Neuron (in vitro differentiated cells): ENCODE measurements around the gene RIPOR2.
"Not testable (repeated sequence)": the region's sequence is repeated elsewhere in the genome, so short reads cannot be mapped to it uniquely, and the experiment has no call there.

Experiments
- H2AFZ ChIP-seq: one replicate; pipeline ENCODE4 v1.6.1; 2013; ENCODE audit warnings: low read depth, mild to moderate bottlenecking, inconsistent platforms, low read length, moderate library complexity
- H3K27me3 ChIP-seq: one replicate; pipeline ENCODE4 v1.6.1; 2013; ENCODE audit warnings: low read length; ENCODE audit not compliant: insufficient read depth
- H3K36me3 ChIP-seq: one replicate; pipeline ENCODE4 v1.6.1; 2013; ENCODE audit warnings: low read length; ENCODE audit not compliant: insufficient read depth
- H3K4me1 ChIP-seq: one replicate; pipeline ENCODE4 v1.6.1; 2013; ENCODE audit warnings: low read length; ENCODE audit not compliant: insufficient read depth
- H3K4me3 ChIP-seq: 2 replicates; pipeline ENCODE4 v1.5.1; 2013; ENCODE audit warnings: mild to moderate bottlenecking, low read length, moderate library complexity
- H3K9me3 ChIP-seq: one replicate; pipeline ENCODE4 v1.6.1; 2013; ENCODE audit warnings: low read length

RIPOR2 gene

DNA sequence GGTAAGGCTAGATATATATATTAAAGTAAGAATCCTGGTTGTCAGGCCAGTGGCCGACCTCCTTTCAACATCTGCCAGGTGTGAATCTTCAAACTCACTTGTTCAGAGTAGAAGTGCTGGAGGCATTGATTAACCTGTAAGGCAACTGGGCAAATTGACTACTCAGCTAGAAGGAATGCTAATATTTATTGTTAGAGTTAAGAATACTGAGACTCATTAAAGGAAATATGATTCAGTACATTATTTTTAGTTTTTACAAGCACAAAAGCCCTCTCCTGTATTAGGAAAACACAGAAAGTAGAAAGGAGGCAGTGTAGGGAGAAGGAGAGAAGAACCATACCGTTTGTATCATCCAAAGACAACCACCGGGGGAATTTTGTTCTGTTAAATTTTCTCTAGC lies 53.5 kb downstream of the RIPOR2 start:
- Histone ChIP-seq H3K27me3 (no peaks in the 10 kb centered on the region), H3K36me3 (no peaks in the 10 kb centered on the region), H2AFZ (no peak overlapping the region), H3K4me3 (no peak overlapping the region), H3K9me3 (peaks cover 2% of the 10 kb centered on the region), H3K4me1 (peaks cover 5% of the 10 kb centered on the region)

DNA sequence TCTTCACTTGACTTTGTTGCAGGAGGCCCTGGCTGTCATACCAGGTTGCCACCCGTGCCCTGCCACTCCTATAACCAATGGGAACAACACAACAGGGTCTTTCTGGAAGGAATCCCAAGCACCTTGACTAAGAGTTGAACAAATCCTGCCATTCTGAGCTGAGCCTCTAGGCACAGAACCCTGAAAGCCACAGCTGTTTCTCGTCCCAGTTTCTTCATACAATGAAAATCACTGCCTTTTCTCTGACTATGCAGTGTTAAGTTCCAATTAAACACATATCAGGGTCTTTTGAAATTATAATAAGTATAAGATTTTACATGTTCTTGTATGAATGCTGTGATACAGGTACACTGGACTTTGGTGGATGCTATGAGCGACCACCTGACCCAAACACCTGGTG lies 54.4 kb downstream of the RIPOR2 start:
- Histone ChIP-seq H3K4me3 (no peak overlapping the region), H2AFZ (no peak overlapping the region), H3K36me3 (no peaks in the 10 kb centered on the region), H3K9me3 (peaks cover 2% of the 10 kb centered on the region), H3K4me1 (peaks cover 4% of the 10 kb centered on the region), H3K27me3 (no peaks in the 10 kb centered on the region)

DNA sequence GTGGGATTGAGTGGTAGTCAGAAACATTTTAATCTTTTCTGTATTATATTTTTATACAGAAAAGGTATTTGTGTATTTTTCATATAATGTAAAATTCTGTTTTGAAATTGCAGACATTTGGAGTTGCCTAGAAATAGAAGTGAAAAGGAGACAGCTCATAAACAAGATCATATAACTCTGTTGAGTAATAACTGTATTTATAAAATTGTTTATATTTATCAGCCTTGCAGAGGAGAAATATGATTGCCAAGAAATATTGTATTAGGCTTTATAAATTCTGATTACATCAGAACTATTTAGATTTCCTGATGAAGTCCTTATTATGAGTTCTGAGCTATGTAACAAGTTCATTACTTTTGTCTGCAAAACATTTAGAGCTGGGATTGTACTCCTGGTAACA lies 55.3 kb downstream of the RIPOR2 start:
- H3K4me1 ChIP-seq, result peaks cover 2% of the 10 kb centered on the region
- H3K4me3 ChIP-seq, result no peak overlapping the region
- no peak overlapping the region for H2AFZ ChIP-seq
- H3K27me3 ChIP-seq, result no peaks in the 10 kb centered on the region
- peaks cover 2% of the 10 kb centered on the region for H3K9me3 ChIP-seq
- H3K36me3 ChIP-seq, result no peaks in the 10 kb centered on the region

DNA sequence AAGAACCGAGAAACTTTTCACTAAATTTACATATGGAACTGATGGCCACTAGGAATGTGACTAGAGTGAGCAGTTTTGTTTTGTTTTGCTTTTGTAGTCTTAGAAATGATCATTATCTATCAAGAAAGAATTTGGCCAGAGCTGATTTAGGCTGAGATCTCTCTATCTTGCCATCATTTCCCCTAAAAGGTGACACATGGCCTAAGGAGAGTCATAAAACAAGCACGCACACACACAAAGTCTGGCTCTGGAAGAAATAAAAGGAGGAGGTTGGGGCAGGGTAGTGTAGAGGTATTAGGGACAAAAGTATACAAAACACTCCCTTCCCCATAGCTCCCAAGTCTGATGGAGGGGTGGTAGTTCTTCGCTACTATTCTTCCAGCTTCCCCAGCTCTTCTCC lies 56.4 kb downstream of the RIPOR2 start:
- H3K9me3 ChIP-seq, result peaks cover 2% of the 10 kb centered on the region
- no peak overlapping the region for H2AFZ ChIP-seq
- H3K4me1 ChIP-seq, result peaks cover 2% of the 10 kb centered on the region
- H3K36me3 ChIP-seq, result no peaks in the 10 kb centered on the region
- H3K4me3 ChIP-seq, result no peak overlapping the region
- no peaks in the 10 kb centered on the region for H3K27me3 ChIP-seq

DNA sequence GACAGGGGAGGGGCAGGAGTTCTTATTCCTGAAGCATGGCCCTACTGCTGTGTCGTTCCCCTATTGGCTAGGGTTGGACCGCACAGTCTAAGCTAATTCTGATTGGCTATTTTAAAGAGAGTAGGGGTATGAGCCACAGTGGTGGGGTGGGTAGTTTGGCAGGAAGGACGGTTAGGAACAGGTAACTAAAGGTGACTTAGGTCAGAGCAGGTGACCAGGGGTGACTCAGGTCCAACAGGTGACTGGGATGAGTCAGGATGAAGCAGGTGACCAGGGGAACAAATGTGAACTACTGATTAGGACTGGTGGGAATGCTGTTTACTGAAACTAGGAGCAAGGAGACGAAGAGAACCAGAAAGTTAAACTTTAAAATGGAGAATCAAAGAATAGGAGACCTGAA lies 58.0 kb downstream of the RIPOR2 start:
- not testable (repeated sequence) for H3K4me1 ChIP-seq, H2AFZ ChIP-seq, H3K4me3 ChIP-seq, H3K9me3 ChIP-seq, H3K36me3 ChIP-seq, H3K27me3 ChIP-seq

DNA sequence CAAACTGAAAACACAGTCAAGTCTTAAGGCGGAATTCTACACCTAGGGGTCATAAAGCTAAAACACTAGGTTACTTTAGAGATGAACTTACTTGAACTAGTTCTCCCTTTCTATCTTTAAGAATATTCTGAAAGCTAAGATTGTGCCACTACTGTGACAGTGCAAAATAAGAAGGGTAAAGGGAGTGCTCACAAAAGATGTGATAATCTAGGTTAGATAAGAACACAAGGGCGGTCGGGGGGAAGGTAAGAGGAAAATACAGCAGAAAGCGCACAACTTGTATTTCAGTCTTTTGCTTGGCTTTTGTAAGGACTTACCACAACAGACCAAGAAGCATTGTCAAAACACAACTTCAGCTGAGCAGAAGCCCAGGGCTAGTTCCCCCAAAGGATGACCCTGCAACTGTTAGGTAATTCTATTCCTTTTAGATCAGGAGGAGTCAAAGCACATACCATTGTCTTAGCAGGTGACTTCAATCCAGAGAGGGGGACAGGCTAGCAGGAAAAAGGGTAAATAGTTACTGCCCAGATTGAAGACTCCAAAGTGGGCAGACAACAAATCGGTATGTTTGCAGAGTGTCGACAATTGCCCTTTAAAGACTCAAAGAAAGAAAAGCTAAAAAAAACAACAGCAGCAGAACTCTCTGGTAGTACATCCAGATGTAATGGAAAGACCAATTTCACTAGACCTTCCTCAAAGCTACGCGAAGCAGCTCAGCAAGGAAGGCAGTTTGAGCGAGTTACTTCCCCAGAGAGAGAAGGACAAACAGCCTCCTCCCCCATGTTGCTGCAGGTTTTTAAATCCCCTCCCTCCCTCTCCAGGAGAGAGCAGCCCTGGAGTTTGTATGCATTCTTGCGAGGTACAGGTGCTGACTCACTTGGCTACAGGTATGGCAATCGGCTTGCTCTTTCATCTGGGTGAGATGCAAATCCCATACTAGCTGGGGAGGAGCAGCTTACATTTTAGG lies 59.0 kb downstream of the RIPOR2 start:
- no peak overlapping the region for H2AFZ ChIP-seq
- H3K27me3 ChIP-seq, result no peaks in the 10 kb centered on the region
- H3K4me1 ChIP-seq, result peaks cover 10% of the 10 kb centered on the region
- peaks cover 2% of the 10 kb centered on the region for H3K9me3 ChIP-seq
- no peak overlapping the region for H3K4me3 ChIP-seq
- H3K36me3 ChIP-seq, result no peaks in the 10 kb centered on the region

DNA sequence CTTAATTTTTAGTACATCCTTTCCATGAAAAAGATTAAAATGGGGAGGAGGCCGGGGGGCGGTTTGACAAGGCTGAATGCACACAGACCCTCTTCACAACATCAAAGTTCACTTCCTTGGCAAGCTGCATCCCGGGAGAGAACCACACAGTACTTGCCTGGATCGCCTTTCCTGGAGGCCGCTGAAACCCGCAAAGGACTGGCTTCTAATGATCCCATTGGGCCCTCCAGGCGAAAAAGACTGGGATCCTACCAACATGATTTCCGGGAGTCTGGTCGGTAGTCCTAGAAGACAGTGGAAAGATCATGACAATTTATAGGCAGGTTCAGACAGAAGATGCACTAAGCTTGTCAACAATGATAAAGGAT lies 60.2 kb downstream of the RIPOR2 start:
- H3K36me3 ChIP-seq, result no peaks in the 10 kb centered on the region
- H3K9me3 ChIP-seq, result peaks cover 2% of the 10 kb centered on the region
- H3K4me3 ChIP-seq, result no peak overlapping the region

DNA sequence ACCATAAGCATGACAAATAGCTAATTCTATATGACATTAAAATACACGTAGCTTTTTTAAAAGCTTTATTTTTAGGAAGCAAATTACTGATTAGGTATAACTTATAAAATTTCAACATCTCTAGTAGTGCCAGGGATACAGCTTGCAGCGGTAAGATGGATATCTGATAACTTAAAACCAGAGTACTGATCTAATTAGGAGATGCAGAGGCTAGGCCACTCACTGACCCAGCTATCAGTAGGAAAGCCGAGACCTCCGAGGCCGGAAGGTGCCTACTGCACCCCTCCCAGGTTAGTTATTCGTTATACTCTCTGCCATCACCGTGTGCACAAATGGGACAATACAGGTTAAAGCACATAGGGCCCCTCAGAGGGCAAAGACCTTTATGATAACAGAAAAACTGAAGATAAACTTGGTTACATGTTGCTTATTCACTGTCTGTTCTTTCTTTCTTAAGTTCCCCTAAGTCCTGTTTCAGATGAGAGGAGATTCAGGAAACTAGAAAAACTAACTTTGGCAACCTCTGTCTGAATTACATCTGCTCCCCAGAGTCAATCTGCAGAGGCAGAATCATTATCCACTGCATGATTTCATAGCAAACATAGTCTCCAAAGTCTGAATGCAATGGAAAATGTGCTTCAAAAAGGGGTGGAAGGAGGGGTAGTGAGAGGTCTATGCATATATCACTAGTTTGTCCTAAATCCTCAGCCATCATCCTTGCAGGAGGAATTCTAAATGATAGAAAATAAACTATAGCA lies 60.8 kb downstream of the RIPOR2 start:
- Histone ChIP-seq H2AFZ (no peak overlapping the region), H3K27me3 (no peaks in the 10 kb centered on the region), H3K36me3 (no peaks in the 10 kb centered on the region), H3K4me3 (no peak overlapping the region), H3K9me3 (peaks cover 2% of the 10 kb centered on the region), H3K4me1 (peaks cover 10% of the 10 kb centered on the region)

More for the DNA sequence above, 60.2 kb downstream of the RIPOR2 start:
- no peak overlapping the region for H2AFZ ChIP-seq
- H3K4me1 ChIP-seq, result peaks cover 10% of the 10 kb centered on the region
- no peaks in the 10 kb centered on the region for H3K27me3 ChIP-seq

DNA sequence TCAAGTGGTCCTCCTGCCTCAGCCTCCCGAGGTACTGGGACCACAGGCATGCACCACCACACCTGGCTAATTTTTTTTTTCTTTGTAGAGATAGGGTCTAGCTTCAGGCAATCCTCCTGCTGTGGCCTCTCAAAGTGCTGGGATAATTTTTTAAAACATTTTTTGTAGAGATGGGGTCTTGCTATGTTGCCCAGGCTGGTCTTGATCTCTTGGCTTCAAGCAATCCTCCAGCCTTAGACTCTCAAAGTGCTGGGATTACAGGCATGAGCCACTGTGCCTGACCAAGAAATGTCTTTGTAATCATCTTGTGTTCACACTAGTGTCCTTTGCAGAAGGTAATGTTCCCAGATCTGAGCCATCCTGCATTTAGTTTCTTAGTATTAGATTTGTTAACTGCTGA lies 61.6 kb downstream of the RIPOR2 start:
- no peak overlapping the region for H3K4me3 ChIP-seq
- peaks cover 2% of the 10 kb centered on the region for H3K9me3 ChIP-seq
- H3K36me3 ChIP-seq, result no peaks in the 10 kb centered on the region
- peaks cover 10% of the 10 kb centered on the region for H3K4me1 ChIP-seq
- H3K27me3 ChIP-seq, result no peaks in the 10 kb centered on the region
- no peak overlapping the region for H2AFZ ChIP-seq

DNA sequence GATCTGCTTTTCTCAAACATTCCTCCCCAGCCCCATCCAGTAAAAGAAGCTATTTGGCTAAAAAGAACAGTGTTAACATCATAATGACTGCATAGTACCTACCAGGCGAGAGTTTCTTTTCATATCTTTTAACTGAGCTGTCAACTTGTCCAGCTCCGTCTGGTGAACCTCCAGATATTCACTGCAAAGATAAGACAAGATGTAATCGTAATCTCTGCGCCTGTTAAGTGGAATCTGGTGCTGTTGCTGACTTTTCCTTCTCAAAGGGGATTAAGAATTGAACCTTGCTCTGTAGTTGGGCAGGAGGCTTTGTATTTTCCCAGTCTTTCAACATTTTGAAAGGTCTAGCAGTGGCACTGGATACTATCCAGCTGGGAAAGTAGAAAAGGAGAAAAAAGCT lies 63.0 kb downstream of the RIPOR2 start:
- peaks cover 1% of the 10 kb centered on the region for H3K9me3 ChIP-seq
- no peak overlapping the region for H3K4me3 ChIP-seq
- no peaks in the 10 kb centered on the region for H3K27me3 ChIP-seq
- no peak overlapping the region for H2AFZ ChIP-seq
- H3K4me1 ChIP-seq, result peaks cover 10% of the 10 kb centered on the region
- no peaks in the 10 kb centered on the region for H3K36me3 ChIP-seq

DNA sequence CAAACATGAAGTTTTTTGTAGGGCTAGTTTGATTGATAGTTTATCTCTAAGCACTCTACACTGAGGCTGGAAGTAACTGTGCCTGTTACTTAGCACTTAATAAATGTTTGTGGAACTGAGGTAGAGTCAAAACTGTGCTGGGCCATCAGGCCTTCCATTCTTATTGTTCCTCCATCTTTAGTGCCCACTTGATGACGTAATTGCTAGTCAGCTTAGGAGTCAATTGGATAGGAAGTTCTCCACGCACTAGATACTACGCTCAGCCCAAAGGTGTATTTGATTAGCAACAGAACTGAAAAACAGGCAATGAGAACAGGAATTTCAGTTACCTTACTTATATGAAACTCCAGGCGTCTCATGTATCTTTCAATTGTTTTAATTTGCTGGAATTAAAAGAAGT lies 67.0 kb downstream of the RIPOR2 start:
- H2AFZ ChIP-seq, result no peak overlapping the region
- H3K4me1 ChIP-seq, result peaks cover 12% of the 10 kb centered on the region
- H3K4me3 ChIP-seq, result no peak overlapping the region
- no peaks in the 10 kb centered on the region for H3K9me3 ChIP-seq
- peaks cover 8% of the 10 kb centered on the region for H3K36me3 ChIP-seq
- H3K27me3 ChIP-seq, result no peaks in the 10 kb centered on the region

DNA sequence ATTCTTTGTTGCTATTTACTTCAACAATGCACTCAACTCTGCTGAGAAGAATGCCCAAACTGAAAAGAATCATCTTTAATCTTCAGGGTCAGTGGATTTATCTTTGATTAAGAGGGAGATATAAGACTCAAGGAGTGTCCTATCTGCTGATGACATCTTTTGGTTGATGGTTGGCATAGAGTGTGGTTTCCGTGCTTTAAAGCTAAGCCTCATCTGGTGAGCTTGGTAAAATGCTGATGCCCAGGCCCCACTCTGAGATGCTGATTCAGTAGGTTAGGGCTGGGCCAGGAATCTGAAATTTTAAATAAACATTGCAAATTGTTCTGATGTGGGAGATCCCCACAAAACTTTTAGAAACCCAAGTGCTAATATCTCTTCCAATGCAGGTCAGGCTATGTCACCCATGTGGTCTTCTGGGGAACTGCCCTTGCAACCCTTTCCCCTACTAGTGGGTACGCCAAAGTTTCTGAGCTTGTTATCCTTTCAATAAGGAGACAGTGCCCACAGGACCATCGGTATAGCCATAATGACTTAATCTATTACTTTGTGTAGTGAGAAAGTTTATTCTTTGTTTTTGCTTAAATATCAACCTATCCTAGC lies 68.6 kb downstream of the RIPOR2 start:
- Histone ChIP-seq H3K4me1 (peaks cover 5% of the 10 kb centered on the region), H3K36me3 (peaks cover 11% of the 10 kb centered on the region), H2AFZ (no peak overlapping the region), H3K4me3 (no peak overlapping the region), H3K27me3 (no peaks in the 10 kb centered on the region), H3K9me3 (no peaks in the 10 kb centered on the region)

DNA sequence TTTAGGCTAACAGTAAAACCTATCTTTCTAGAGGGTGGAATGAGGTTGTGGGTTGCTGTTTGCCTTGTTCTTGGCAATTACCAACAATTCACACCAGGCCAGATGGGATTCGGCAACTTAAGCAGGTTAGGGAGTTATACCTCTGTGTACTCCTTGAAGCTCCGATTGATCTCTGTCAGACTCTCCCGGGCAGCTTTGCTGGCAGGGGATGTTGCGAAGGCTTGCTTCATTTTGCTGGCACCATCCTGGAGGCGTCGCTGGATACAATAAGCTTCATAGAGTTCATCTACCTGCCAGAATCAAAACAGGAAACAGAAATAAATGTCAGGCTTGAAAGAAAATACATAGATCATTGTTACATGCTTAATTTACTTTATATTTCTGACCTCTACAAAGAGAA lies 70.6 kb downstream of the RIPOR2 start:
- Histone ChIP-seq H3K9me3 (no peaks in the 10 kb centered on the region), H2AFZ (no peak overlapping the region), H3K4me3 (no peak overlapping the region), H3K4me1 (peaks cover 2% of the 10 kb centered on the region), H3K36me3 (peaks cover 26% of the 10 kb centered on the region), H3K27me3 (no peaks in the 10 kb centered on the region)
